MG63 (cell line): ENCODE results near the gene CEBPB. TPM values are rescaled to one million over a fixed set of nuclear protein-coding genes. Genes with fewer than 3 reads are reported as not detected.
"Not testable (repeated sequence)": the region's sequence is repeated elsewhere in the genome, so short reads cannot be mapped to it uniquely, and the experiment has no call there.

Experiments used
- DNase-seq: peaks from one replicate; pipeline ENCODE4 v3.0.0-alpha.2; 2020
- H3K27me3 ChIP-seq: fragments of 250-450 bp; sonication (Bioruptor Pico); 2 replicates; pipeline ENCODE4 v1.5.1; 2020; ENCODE audit warnings: mild to moderate bottlenecking, moderate library complexity
- H3K36me3 ChIP-seq: fragments of 250-450 bp; sonication (Bioruptor Pico); 2 replicates; pipeline ENCODE4 v1.5.1; 2020; ENCODE audit warnings: mild to moderate bottlenecking, moderate library complexity
- H3K4me3 ChIP-seq: fragments of 250-450 bp; sonication (Bioruptor Pico); 2 replicates; pipeline ENCODE4 v1.5.1; 2020; ENCODE audit warnings: mild to moderate bottlenecking, moderate library complexity
- H3K9me3 ChIP-seq: fragments of 250-450 bp; sonication (Bioruptor Pico); 2 replicates; pipeline ENCODE4 v1.5.1; 2020; ENCODE audit warnings: mild to moderate bottlenecking, moderate library complexity
- total RNA-seq: library from RNA; depleted of rRNA; stranded (reverse); fragments of >200 nt; shearing (Covaris generic); gene quantifications from 2 replicates; pipeline ENCODE4 v1.2.3, GENCODE V29; 2014; ENCODE audit warnings: low replicate concordance

The CEBPB gene
- total RNA-seq, 1 experiment from 2014 or later: 46.5 TPM

GRCh38 chr20:50198180-50198666, 7.6 kb downstream of the CEBPB start:
- peaks cover 18% of the 10 kb centered on the region for H3K36me3 ChIP-seq
- H3K4me3 ChIP-seq: no peak overlapping the region
- DNase-seq: no peak
- H3K27me3 ChIP-seq: no peaks in the 10 kb centered on the region
- H3K9me3 ChIP-seq: no peaks in the 10 kb centered on the region

DNA sequence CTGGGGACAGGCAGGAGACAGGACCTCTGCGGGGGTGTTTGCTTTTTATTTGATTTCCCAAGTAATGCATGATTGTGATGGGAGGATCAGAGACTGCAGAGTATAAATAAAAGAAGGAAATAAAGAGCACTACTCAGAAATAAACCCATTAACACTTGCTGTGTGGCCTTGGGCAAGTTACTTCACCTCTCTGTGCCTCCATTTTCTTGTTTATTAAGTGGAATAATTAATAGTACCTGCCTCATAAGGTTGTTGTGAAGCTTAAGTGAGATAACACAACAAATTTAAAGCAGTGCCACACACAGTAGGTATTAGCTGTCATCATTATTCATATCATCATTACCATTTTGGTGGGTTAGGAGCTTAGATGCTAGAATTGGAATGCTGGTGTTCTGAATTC, 8.1 kb downstream of the CEBPB start:
- peaks cover 3% of the 10 kb centered on the region for H3K9me3 ChIP-seq
- H3K36me3 ChIP-seq: peaks cover 13% of the 10 kb centered on the region
- H3K27me3 ChIP-seq: no peaks in the 10 kb centered on the region
- DNase-seq: no peak
- H3K4me3 ChIP-seq: no peak overlapping the region

- H3K36me3 ChIP-seq: peaks cover 3% of the 10 kb centered on the region
- H3K27me3 ChIP-seq: no peaks in the 10 kb centered on the region
- no peak for DNase-seq
- no peak overlapping the region for H3K4me3 ChIP-seq
- H3K9me3 ChIP-seq: peaks cover 10% of the 10 kb centered on the region
Observed at GRCh38 chr20:50199703-50200102, 9.1 kb downstream of the CEBPB start.

GRCh38 chr20:50200482-50201104, 10.0 kb downstream of the CEBPB start:
- no peak overlapping the region for H3K4me3 ChIP-seq

DNA sequence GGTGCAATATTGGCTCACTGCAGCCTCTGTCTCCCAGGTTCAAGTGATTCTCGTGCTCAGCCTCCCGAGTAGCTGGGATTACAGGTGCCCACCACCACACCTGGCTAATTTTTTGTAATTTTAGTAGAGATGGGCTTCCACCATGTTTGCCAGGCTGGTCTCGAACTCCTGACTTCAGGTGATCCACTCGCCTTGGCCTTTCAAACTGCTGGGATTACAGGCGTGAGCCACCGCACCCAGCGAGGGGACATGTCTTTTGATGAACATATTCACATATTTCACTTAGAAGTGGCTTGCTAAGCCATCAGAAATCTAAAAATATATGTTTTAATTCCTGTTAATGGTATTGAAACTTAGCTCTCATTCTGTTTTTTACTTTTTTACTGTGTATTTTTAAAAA, 11.1 kb downstream of the CEBPB start:
- not testable (repeated sequence) for H3K9me3 ChIP-seq, DNase-seq, H3K4me3 ChIP-seq, H3K36me3 ChIP-seq, H3K27me3 ChIP-seq

More at GRCh38 chr20:50200482-50201104, 10.0 kb downstream of the CEBPB start:
- Histone ChIP-seq H3K9me3 (peaks cover 10% of the 10 kb centered on the region), H3K36me3 (no peaks in the 10 kb centered on the region; the same call in 1 of the 2 replicates), H3K27me3 (no peaks in the 10 kb centered on the region)
- no peak for DNase-seq

- H3K36me3 ChIP-seq: no peaks in the 10 kb centered on the region
- H3K9me3 ChIP-seq: peaks cover 10% of the 10 kb centered on the region
- no peaks in the 10 kb centered on the region for H3K27me3 ChIP-seq
- DNase-seq: no peak
- H3K4me3 ChIP-seq: no peak overlapping the region
Observed at GRCh38 chr20:50202677-50203076, 12.0 kb downstream of the CEBPB start.

DNA sequence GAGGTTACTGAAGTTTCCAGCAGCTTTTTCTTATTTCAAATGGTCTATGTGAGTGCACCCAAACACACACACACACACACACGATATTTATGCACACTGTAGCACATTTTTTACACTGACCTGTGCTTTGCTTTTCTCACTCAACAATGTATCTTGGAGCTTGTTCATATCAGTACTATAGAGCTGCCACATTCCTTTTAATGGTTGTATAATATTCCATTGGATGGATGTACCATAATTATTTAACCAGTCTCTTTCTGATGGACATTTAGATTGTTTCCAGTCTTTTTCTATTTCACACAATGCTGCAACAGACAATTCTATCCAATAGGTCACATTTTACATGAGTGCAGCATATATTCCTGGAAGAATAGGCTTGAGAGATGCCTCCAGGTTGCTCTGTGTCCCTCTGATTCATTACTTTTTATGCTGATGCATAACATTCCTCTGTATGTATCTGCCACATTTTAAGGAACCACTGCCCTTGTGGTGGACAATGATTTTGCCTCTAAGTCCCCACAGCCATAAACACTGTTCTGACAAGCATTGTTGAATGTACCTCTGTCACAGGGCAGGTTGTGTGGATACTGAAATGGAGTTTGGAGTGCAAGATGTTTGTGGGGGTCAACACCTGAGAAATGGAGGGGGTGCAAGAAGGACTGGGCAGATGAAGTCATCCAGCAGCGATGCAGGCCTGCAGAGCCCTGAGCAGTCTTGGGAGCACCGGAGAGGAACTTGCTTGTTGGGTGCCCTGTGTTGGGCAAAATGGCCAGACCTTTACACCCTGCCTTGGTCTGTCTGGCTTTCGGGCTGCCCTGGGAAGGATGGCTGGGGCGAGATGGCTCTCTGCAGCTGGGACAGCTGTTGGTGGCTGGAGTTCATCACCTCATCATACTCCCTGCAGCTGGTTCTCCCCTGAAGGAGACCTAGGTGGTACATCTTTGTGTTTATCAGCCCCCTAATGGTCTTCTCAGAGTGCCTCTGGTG, 13.6 kb downstream of the CEBPB start:
- peaks cover 10% of the 10 kb centered on the region for H3K9me3 ChIP-seq
- no peaks in the 10 kb centered on the region for H3K36me3 ChIP-seq
- no peaks in the 10 kb centered on the region for H3K27me3 ChIP-seq
- H3K4me3 ChIP-seq: no peak overlapping the region
- no peak for DNase-seq

- no peak for DNase-seq
- no peak overlapping the region for H3K4me3 ChIP-seq
- peaks cover 10% of the 10 kb centered on the region for H3K9me3 ChIP-seq
- no peaks in the 10 kb centered on the region for H3K27me3 ChIP-seq
- H3K36me3 ChIP-seq: no peaks in the 10 kb centered on the region
Observed at GRCh38 chr20:50207026-50207425, 16.4 kb downstream of the CEBPB start.

GRCh38 chr20:50208085-50208491, 17.5 kb downstream of the CEBPB start:
- H3K4me3 ChIP-seq: no peak overlapping the region
- peaks cover 10% of the 10 kb centered on the region for H3K9me3 ChIP-seq
- no peak for DNase-seq
- no peaks in the 10 kb centered on the region for H3K27me3 ChIP-seq
- no peaks in the 10 kb centered on the region for H3K36me3 ChIP-seq

- H3K4me3 ChIP-seq, H3K36me3 ChIP-seq, DNase-seq, H3K27me3 ChIP-seq, H3K9me3 ChIP-seq: not testable (repeated sequence)
Observed at GRCh38 chr20:50208815-50209214, 18.2 kb downstream of the CEBPB start.

- Histone ChIP-seq H3K4me3 (no peak overlapping the region), H3K27me3 (no peaks in the 10 kb centered on the region), H3K36me3 (no peaks in the 10 kb centered on the region), H3K9me3 (no peaks in the 10 kb centered on the region)
- no peak for DNase-seq
Observed at GRCh38 chr20:50210066-50210619, 19.5 kb downstream of the CEBPB start.

GRCh38 chr20:50211091-50211490, 20.5 kb downstream of the CEBPB start:
- Histone ChIP-seq H3K36me3 (no peaks in the 10 kb centered on the region), H3K4me3 (no peak overlapping the region), H3K27me3 (no peaks in the 10 kb centered on the region), H3K9me3 (no peaks in the 10 kb centered on the region)
- no peak for DNase-seq

DNA sequence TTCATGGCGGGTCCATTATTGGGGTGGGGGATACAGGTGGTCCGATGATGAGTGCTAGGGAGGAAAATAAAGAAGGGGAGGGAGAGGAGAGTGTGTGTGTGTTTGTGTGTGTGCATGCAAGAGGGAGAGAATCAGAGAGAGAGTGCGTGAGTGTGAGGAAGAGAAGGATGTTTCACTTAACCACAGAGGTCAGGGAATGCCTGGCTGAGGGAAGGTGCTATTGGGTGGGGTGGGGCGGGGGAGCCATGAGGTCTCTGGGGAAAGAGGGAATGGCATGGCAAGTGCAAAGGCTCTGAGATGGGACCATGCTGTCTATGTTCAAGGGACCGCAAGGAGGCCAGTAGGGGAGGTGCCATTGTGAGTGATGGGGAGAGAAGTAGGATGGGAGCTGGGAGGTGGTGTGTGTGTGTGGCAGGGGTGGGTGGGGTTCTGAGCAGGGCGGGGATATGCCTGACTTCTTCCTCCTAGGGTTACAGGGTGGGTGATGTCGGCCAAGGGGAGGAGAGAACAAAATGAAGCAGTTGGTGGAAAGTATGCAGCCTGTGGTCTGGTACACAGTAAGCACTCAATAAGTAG, 23.0 kb downstream of the CEBPB start:
- no peak for DNase-seq
- no peak overlapping the region for H3K4me3 ChIP-seq
- no peaks in the 10 kb centered on the region for H3K36me3 ChIP-seq
- no peaks in the 10 kb centered on the region for H3K9me3 ChIP-seq
- H3K27me3 ChIP-seq: no peaks in the 10 kb centered on the region

DNA sequence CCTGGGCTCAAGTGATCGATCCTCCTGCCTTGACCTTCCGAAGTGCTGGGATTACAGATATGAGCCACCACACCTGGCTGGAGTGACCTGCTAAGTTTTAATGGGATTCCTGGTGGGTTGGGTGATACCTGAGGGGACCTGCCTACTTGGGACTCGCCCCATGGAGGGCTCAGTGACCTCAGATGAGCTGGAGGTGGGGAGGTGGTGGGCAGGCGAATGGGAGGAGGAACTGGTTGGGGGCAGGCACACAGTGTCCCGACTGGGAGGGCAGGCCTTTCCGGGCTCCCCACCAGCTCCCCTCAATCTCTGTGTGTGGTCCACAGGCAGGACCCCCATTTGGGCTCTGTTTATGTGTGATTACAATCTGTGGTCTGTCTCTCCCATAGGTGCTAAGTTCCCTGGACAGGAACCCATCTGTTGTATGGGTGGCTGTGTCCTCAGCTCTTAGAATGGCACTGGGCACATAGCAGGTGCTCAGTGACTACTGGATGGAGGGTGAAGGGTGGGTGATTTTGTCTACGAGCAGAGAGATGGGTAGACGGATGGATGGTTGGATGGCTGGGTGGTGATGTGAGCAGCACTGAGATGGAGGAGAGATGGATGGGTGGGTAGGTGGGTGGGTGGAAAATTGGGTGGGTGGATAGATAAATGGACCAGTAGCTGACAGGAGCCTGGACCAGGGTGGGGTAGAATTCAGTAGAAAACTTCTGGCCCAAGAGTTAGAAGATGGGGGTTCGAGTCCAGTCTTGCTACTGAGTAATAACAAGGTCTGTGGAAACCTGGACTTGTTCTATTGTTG, 23.8 kb downstream of the CEBPB start:
- Histone ChIP-seq H3K4me3 (no peak overlapping the region), H3K36me3 (no peaks in the 10 kb centered on the region), H3K27me3 (no peaks in the 10 kb centered on the region), H3K9me3 (0 out of 2 replicates have a peak, but pooled peaks cover under 1% of the 10 kb centered on the region)
- no peak for DNase-seq

DNA sequence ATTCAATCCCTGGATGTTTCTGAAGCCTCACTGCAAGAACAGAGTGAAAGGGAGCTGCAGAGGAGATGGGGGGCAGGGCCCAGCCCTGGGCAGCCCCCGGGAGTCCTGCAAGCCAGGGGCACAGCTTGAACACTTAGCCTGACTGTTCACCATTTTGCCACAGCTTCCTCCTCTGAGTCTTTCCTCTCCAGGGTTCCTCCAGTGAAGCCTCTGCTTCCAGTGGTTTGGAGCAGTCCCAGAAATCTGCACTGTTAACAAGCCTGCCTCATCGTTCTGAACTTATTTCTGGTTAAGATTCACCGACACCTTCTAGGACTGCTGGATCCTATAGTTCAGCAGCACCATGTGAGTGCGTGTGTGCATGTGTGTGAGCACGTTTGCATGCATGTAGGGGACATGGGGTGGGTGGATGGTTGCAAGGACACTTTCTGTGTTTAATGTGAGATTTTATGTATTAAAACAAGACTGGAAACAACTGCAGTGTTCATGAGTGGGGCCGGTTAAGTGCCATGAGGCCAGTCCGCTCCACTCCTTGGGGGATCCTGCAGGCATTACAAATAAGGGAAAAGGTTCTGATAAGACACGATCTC, 24.6 kb downstream of the CEBPB start:
- no peak for DNase-seq
- Histone ChIP-seq H3K9me3 (0 out of 2 replicates have a peak, but pooled peaks cover 3% of the 10 kb centered on the region), H3K27me3 (no peaks in the 10 kb centered on the region), H3K36me3 (no peaks in the 10 kb centered on the region), H3K4me3 (no peak overlapping the region)

- Histone ChIP-seq H3K36me3 (no peaks in the 10 kb centered on the region), H3K9me3 (0 out of 2 replicates have a peak, but pooled peaks cover 3% of the 10 kb centered on the region), H3K4me3 (no peak overlapping the region), H3K27me3 (no peaks in the 10 kb centered on the region)
- DNase-seq: no peak
Observed at GRCh38 chr20:50215926-50216325, 25.3 kb downstream of the CEBPB start.
